MCF 10A (cell line): ENCODE measurements around the gene CA9. TPM values are rescaled to one million over a fixed set of nuclear protein-coding genes. Genes with fewer than 3 reads are reported as not detected.

ENCODE experiments used
- BruUV-seq: library from RNA; stranded (reverse); fragments of 400-500 nt; replicated peaks from 2 replicates; lab custom pipeline; 2021; lab: Mats Ljungman, UMichigan
- CTCF ChIA-PET: fragments of 300-600 bp; sonication (Branson Sonifier 250); formaldehyde crosslinking; extraction: SDS; loops from one replicate; lab custom pipeline; 2021; ENCODE audit warnings: antibody characterized with exemption, inconsistent platforms; lab: Yijun Ruan, JAX
- POLR2A ChIA-PET: fragments of 300-600, 350-650 bp; sonication (Branson Sonifier 250); formaldehyde crosslinking; extraction: SDS; loops from one replicate; lab custom pipeline; 2020; ENCODE audit warnings: antibody characterized with exemption, inconsistent platforms; lab: Yijun Ruan, JAX
- DNase-seq: peaks from one replicate; pipeline ENCODE4 v3.0.0-alpha.2; 2018; ENCODE audit not compliant: unreplicated experiment
- H3K27ac Mint-ChIP-seq: one replicate; pipeline ENCODE4 v1.8.0; 2022; ENCODE audit warnings: mild to moderate bottlenecking, low read depth, mixed read lengths; ENCODE audit not compliant: unreplicated experiment
- H3K27me3 Mint-ChIP-seq: one replicate; pipeline ENCODE4 v1.8.0; 2022; ENCODE audit warnings: mixed read lengths; ENCODE audit not compliant: insufficient read depth, unreplicated experiment
- H3K36me3 Mint-ChIP-seq: one replicate; pipeline ENCODE4 v1.8.0; 2022; ENCODE audit warnings: mild to moderate bottlenecking, moderate library complexity, mixed read lengths; ENCODE audit not compliant: insufficient read depth, unreplicated experiment
- H3K4me1 Mint-ChIP-seq: one replicate; pipeline ENCODE4 v1.8.0; 2022; ENCODE audit warnings: mixed read lengths; ENCODE audit not compliant: insufficient read depth, unreplicated experiment
- H3K4me3 Mint-ChIP-seq: one replicate; pipeline ENCODE4 v1.8.0; 2022; ENCODE audit warnings: mild to moderate bottlenecking, moderate library complexity, mixed read lengths; ENCODE audit not compliant: unreplicated experiment
- H3K9me3 Mint-ChIP-seq: one replicate; pipeline ENCODE4 v1.8.0; 2022; ENCODE audit warnings: mixed read lengths; ENCODE audit not compliant: unreplicated experiment
- intact Hi-C: fragments of 100-400 bp; cut with micrococcal nuclease; formaldehyde crosslinking; loops from 2 replicates; pipeline ENCODE4 v1.14.1; 2022
- total RNA-seq: library from RNA; stranded (reverse); gene quantifications from 2 replicates; pipeline ENCODE4 v1.2.3, GENCODE V29; 2022
- TF ChIP-seq, protein P1 (sequence below): fragments of 200-600 bp; IDR thresholded peaks from one replicate; pipeline ENCODE4 v1.8.0; 2022; ENCODE audit warnings: antibody characterized with exemption, mild to moderate bottlenecking; ENCODE audit not compliant: unreplicated experiment

The CA9 gene
- total RNA-seq, 1 experiment from 2014 or later, result not detected

DNA sequence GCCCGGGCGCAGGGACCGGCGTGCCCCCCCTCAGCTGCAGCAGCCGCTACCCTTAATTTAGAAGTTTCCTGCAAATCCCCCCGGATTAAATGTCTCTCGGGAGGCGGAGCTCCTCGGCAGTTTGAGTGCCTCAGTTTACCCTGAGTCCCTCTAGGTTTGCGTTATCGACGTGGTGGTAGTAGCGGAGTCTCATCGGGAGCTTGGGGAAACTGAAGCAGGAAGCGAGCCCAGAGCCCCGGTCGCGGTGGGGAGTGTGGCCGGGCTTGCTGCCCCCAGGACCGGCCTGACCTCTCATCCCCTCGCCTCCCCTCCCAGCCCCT, 16.5 kb downstream of the CA9 start:
- peak overlapping the region; percentile 72 for H3K27ac Mint-ChIP-seq
- BruUV-seq, result no TSS peak
- peak; percentile 30 for DNase-seq
- POLR2A ChIA-PET, result interaction anchor here (1.2 to 5.4 kb wide), 12 partner anchors 11 to 93 kb away, joined by 3 to 38 read pairs (median 5); partner anchors contain the start of genes ARHGEF39, CCDC107, CREB3 and RMRP
- peaks cover 24% of the 10 kb centered on the region for H3K4me1 Mint-ChIP-seq
- peak overlapping the region; percentile 79 for H3K4me3 Mint-ChIP-seq
- no peaks in the 10 kb centered on the region for H3K9me3 Mint-ChIP-seq
- CTCF ChIA-PET, result interaction anchor here (0.6 to 8.1 kb wide), 5 partner anchors 8 to 44 kb away, joined by 3 to 155 read pairs (median 4); no protein-coding TSS in a partner anchor
- intact Hi-C loops, result no loop called here
- TF ChIP-seq, protein P1, sequence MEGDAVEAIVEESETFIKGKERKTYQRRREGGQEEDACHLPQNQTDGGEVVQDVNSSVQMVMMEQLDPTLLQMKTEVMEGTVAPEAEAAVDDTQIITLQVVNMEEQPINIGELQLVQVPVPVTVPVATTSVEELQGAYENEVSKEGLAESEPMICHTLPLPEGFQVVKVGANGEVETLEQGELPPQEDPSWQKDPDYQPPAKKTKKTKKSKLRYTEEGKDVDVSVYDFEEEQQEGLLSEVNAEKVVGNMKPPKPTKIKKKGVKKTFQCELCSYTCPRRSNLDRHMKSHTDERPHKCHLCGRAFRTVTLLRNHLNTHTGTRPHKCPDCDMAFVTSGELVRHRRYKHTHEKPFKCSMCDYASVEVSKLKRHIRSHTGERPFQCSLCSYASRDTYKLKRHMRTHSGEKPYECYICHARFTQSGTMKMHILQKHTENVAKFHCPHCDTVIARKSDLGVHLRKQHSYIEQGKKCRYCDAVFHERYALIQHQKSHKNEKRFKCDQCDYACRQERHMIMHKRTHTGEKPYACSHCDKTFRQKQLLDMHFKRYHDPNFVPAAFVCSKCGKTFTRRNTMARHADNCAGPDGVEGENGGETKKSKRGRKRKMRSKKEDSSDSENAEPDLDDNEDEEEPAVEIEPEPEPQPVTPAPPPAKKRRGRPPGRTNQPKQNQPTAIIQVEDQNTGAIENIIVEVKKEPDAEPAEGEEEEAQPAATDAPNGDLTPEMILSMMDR, result no peak
- no peaks in the 10 kb centered on the region for H3K27me3 Mint-ChIP-seq
- H3K36me3 Mint-ChIP-seq, result peaks cover 18% of the 10 kb centered on the region

DNA sequence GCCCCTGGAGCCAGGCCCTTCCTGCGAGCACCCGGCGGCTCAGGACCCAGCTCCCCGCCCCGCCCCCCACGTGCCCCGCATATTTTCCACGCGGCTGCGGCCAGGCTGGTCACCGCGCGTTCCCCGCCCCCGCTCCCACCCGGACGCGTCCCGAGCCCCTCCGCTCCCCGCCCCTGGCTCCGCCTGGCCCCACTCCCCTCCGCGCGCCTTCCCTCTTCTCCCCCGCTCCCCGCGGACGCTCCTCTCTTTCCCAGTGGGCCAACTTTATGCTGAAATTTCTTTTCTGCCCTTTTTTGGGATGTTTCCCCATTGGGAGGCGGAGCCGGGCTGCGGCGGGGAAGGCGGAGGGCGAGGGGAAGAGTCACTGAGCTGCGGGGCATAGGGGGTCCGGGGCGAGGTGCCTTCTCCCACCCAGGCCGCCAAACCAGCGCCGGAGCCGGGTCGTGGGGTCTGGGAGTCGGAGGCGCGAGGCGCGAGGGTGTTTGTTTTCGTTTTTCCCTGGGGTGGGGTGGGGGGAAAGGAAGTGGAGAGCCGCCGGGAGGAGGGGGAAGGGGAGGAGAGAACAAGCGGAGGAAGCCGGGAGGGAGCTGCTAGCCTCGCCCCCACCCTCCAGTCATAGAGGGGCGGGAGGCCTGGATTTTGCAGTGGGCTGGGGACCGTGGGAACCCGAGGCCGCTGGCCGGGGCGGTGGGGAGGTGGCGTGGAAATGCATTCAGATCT, 17.0 kb downstream of the CA9 start:
- H3K36me3 Mint-ChIP-seq, result peaks cover 13% of the 10 kb centered on the region
- no peaks in the 10 kb centered on the region for H3K9me3 Mint-ChIP-seq
- POLR2A ChIA-PET, result interaction anchor here (0.7 to 5.4 kb wide), 16 partner anchors 10 to 92 kb away, joined by 3 to 38 read pairs (median 4); partner anchors contain the start of genes ARHGEF39, CA9, CCDC107 and CREB3
- H3K4me3 Mint-ChIP-seq, result peak overlapping the region; percentile 79
- CTCF ChIA-PET, result interaction anchor here (0.7 to 8.1 kb wide), 7 partner anchors 19 to 78 kb away, joined by 3 to 155 read pairs (median 4); partner anchors contain the start of genes CCDC107 and RMRP
- H3K4me1 Mint-ChIP-seq, result peaks cover 24% of the 10 kb centered on the region
- peak; percentile 52 for DNase-seq
- H3K27me3 Mint-ChIP-seq, result no peaks in the 10 kb centered on the region
- TF ChIP-seq, protein P1, result no peak
- intact Hi-C loops, result no loop called here
- no TSS peak for BruUV-seq
- peak overlapping the region; percentile 72 for H3K27ac Mint-ChIP-seq

DNA sequence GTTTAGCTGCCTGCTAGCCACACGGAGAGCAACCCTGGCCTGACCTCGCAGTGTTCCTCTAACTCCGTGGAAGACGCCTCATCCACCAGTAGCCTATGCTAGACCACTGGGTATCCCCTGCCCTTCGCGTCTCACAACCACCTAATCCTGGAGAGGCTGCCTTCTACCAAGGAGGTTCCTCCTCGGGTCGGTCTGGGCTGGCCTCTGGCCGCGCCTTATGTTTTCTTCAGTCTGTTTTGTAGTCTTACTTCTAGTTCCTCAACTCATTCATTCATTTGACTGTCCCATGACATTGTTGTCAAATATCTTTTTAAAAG, 17.6 kb downstream of the CA9 start:
- TF ChIP-seq, protein P1, result no peak
- peak overlapping the region; percentile 72 for H3K27ac Mint-ChIP-seq
- intact Hi-C loops, result no loop called here
- no peak for DNase-seq
- no TSS peak for BruUV-seq
- H3K36me3 Mint-ChIP-seq, result peaks cover 10% of the 10 kb centered on the region
- CTCF ChIA-PET, result interaction anchor here (0.9 to 8.1 kb wide), 7 partner anchors 18 to 79 kb away, joined by 3 to 155 read pairs (median 3); partner anchors contain the start of genes CCDC107 and RMRP
- peak overlapping the region; percentile 79 for H3K4me3 Mint-ChIP-seq
- H3K9me3 Mint-ChIP-seq, result no peaks in the 10 kb centered on the region
- H3K4me1 Mint-ChIP-seq, result peaks cover 24% of the 10 kb centered on the region
- no peaks in the 10 kb centered on the region for H3K27me3 Mint-ChIP-seq
- POLR2A ChIA-PET, result interaction anchor here (0.7 to 5.4 kb wide), 14 partner anchors 9 to 91 kb away, joined by 3 to 38 read pairs (median 4); partner anchors contain the start of genes ARHGEF39, CA9, CCDC107 and CREB3

DNA sequence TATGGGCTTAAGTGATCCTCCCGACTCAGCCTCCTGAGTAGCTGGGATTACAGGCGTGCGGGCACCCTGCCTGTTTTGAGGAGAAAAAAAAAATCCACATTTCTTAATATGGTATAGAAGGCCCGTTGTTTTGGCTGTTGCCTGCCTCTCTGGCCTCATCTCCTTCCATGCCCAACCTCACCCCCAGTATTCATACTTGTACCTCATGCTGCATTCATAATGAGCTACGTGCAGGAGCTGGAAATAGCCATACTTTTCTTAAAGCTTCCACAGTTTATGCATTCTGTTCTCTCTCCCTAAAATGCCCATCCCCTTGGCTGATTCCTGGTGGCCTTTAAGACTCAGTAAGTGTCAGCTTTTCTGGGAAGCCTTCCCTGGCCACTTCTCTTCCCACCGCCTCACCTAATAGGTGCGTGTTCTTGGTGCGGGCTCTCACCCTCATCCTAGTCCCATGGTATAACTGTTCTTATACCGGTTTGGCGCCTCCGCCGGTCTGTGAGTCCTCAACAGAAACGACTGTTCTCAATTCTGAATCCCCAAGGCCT, 18.1 kb downstream of the CA9 start:
- Mint-ChIP-seq H3K9me3 (no peaks in the 10 kb centered on the region), H3K4me1 (peaks cover 24% of the 10 kb centered on the region), H3K36me3 (peaks cover 14% of the 10 kb centered on the region), H3K27me3 (no peaks in the 10 kb centered on the region), H3K4me3 (peak overlapping the region; percentile 79), H3K27ac (peak overlapping the region; percentile 72)
- intact Hi-C loops, result no loop called here
- ChIA-PET POLR2A (interaction anchor here (1.0 to 5.4 kb wide), 7 partner anchors 9 to 88 kb away, joined by 3 to 38 read pairs (median 6); partner anchors contain the start of genes ARHGEF39, CA9, CCDC107 and CREB3), CTCF (interaction anchor here (0.7 to 8.1 kb wide), 9 partner anchors 17 to 79 kb away, joined by 3 to 155 read pairs (median 4); partner anchors contain the start of genes CCDC107 and RMRP)
- DNase-seq, result no peak
- TF ChIP-seq, protein P1, result no peak
- no TSS peak for BruUV-seq
